SK-N-DZ (cell line): ENCODE results near the gene C1R.
"Not testable (repeated sequence)": the region's sequence is repeated elsewhere in the genome, so short reads cannot be mapped to it uniquely, and the experiment has no call there.

Experiments
- DNase-seq: peaks from one replicate; pipeline ENCODE4 v3.0.0-alpha.2; 2015; ENCODE audit warnings: low spot score
- small RNA-seq, 2 experiments: library from RNA; depleted of rRNA; stranded (forward); fragments of <200 nt; gene quantifications; one replicate each; pipeline ENCODE3, GENCODE V24; 2014

C1R gene

GRCh38 chr12:7037411-7037810 is 54.8 kb downstream of the C1R start:
- DNase-seq = not testable (repeated sequence)

GRCh38 chr12:7035463-7035862 is 56.8 kb downstream of the C1R start:
- DNase-seq = no peak

GRCh38 chr12:7034464-7034863 is 57.8 kb downstream of the C1R start:
- no peak for DNase-seq

GRCh38 chr12:7032990-7033389 is 59.3 kb downstream of the C1R start:
- no peak for DNase-seq

GRCh38 chr12:7031306-7031705 is 60.9 kb downstream of the C1R start:
- no peak for DNase-seq

Small RNAs within 50 kb of the gene (small RNA-seq; reads per million reads assigned to genes)
- 0 reads per million in 2 experiments for gene AC006512.1
- 0 reads per million in 2 experiments for gene RNU6-485P
